Endothelial cell of umbilical vein (primary cell): Measurements from ENCODE around the gene SIPA1L3.
A peak's percentile ranks its signal among the peaks of the same experiment; 100 is the strongest.

Experiments
- CTCF ChIP-seq, 2 donors: IDR thresholded peaks; 1 replicate in 1 of 2; 2 replicates in 1 of 2; pipeline ENCODE4 v1.5.1; 2011; ENCODE audit warnings: low read length in 2 of 2, mild to moderate bottlenecking in 2 of 2, moderate library complexity in 2 of 2, control low read depth in 1 of 2, inconsistent platforms in 1 of 2, low read depth in 1 of 2; ENCODE audit not compliant: insufficient read depth in 1 of 2; ENCODE audit errors: extremely low read depth in 1 of 2
- EZH2 ChIP-seq: IDR thresholded peaks from 2 replicates; pipeline ENCODE4 v1.6.1; 2012; ENCODE audit warnings: borderline replicate concordance, low read depth, mild to moderate bottlenecking, moderate library complexity, low read length, inconsistent platforms; ENCODE audit not compliant: severe bottlenecking
- FOS ChIP-seq: IDR thresholded peaks from 2 replicates; pipeline ENCODE4 v1.6.1; 2011; ENCODE audit warnings: mild to moderate bottlenecking, low read length, moderate library complexity, borderline replicate concordance; ENCODE audit not compliant: insufficient read depth
- GATA2 ChIP-seq: IDR thresholded peaks from 2 replicates; pipeline ENCODE4 v1.7.0; 2011; ENCODE audit warnings: low read depth, mild to moderate bottlenecking, moderate library complexity, mixed read lengths, low read length; ENCODE audit not compliant: insufficient read length, insufficient read depth
- JUN ChIP-seq: IDR thresholded peaks from 2 replicates; pipeline ENCODE4 v1.6.1; 2011; ENCODE audit warnings: borderline replicate concordance, low read depth; ENCODE audit not compliant: insufficient read length, insufficient read depth
- MAX ChIP-seq: IDR thresholded peaks from 2 replicates; pipeline ENCODE4 v1.6.1; 2011; ENCODE audit not compliant: insufficient read depth, insufficient read length
- MYC ChIP-seq: IDR thresholded peaks from one replicate; pipeline ENCODE4 v1.6.1; 2011; ENCODE audit warnings: mild to moderate bottlenecking, low read depth, low read length
- POLR2A ChIP-seq: IDR thresholded peaks from 2 replicates; pipeline ENCODE4 v1.6.1; 2012; ENCODE audit warnings: low read depth, mild to moderate bottlenecking, control low read depth, low read length
- POLR2AphosphoS5 ChIP-seq: IDR thresholded peaks from 2 replicates; pipeline ENCODE4 v1.6.1; 2012; ENCODE audit warnings: low read depth, mild to moderate bottlenecking, control low read depth, low read length, moderate library complexity; ENCODE audit not compliant: insufficient read depth

GRCh38 chr19:38211151-38211591 is 304.2 kb downstream of the SIPA1L3 start:
- TF ChIP-seq POLR2A: no peak
- peak in 1 of 2 donors; percentile 12 for TF ChIP-seq CTCF (IDR thresholded peaks at IDR 0.05; ENCODE audit: extremely low read depth in 1 of 2, insufficient read depth in 1 of 2, low read depth in 1 of 2, low read length in 2 of 2)
- TF ChIP-seq EZH2: no peak
- no peak for TF ChIP-seq POLR2AphosphoS5
- TF ChIP-seq JUN: no peak
- TF ChIP-seq MAX: no peak
- TF ChIP-seq FOS: no peak
- TF ChIP-seq GATA2: no peak
- TF ChIP-seq MYC: no peak
